GM10266 (cell line): ENCODE data around the gene ITGB3BP.

ENCODE experiments used
- DNase-seq: peaks from one replicate; pipeline ENCODE4 v3.0.0; 2012; ENCODE audit errors: extremely low spot score
- CTCF ChIP-seq: IDR thresholded peaks from 2 replicates; pipeline ENCODE4 v1.5.1; 2012; ENCODE audit warnings: mild to moderate bottlenecking, low read depth; ENCODE audit not compliant: control insufficient read depth, insufficient read depth; ENCODE audit errors: missing control alignments

The ITGB3BP gene

GRCh38 chr1:63407002-63407401, 116.0 kb downstream of the ITGB3BP start:
- no peak for DNase-seq
- no peak for TF ChIP-seq CTCF

- TF ChIP-seq CTCF: no peak
- no peak for DNase-seq
Measured at GRCh38 chr1:63405987-63406386, 117.0 kb downstream of the ITGB3BP start.

- no peak for TF ChIP-seq CTCF
- no peak for DNase-seq
Measured at GRCh38 chr1:63405021-63405420, 118.0 kb downstream of the ITGB3BP start.

GRCh38 chr1:63403386-63403785, 119.6 kb downstream of the ITGB3BP start:
- DNase-seq: no peak
- TF ChIP-seq CTCF: no peak

- DNase-seq: no peak
- TF ChIP-seq CTCF: no peak
Measured at GRCh38 chr1:63401945-63402344, 121.1 kb downstream of the ITGB3BP start.
